Epithelial cell of esophagus (primary cell): ENCODE results near the gene SLC6A6.

Source experiments
- DNase-seq: peaks from one replicate; pipeline ENCODE4 v3.0.0; 2010; ENCODE audit warnings: low read depth
- H3K4me3 ChIP-seq: 2 replicates; pipeline ENCODE4 v1.5.1; 2011; ENCODE audit warnings: mild to moderate bottlenecking, low read length, control low read depth
- TF ChIP-seq, protein P1 (sequence below): IDR thresholded peaks from 2 replicates; pipeline ENCODE4 v1.5.1; 2011; ENCODE audit warnings: low read depth, mild to moderate bottlenecking, low read length, control low read depth, inconsistent platforms; ENCODE audit not compliant: insufficient read depth; ENCODE audit errors: missing control alignments

SLC6A6 gene

DNA sequence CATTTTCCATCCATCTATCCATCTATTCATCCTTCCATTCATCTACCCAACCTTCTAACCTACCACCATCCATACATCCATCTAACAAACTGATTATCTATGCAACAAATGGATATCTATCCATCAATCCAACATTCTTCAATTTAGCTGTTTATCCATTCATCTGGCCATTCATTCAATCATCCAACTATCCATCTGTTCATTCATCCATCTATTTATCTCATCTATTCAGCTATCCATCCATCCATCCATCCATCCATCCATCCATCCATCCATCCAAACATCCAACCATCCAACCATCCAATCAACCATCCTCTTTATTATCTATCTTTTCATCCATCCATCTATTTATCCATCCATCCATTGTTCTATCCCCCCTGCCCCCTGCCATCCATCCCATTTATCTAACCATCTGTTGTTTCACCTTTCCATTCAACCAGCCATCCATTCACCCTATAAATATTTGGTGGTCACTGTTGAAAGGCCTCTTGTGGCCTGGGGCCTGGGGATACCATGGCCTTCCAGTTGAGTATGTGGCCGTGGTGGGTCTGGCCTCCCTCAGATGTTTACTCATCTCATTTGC lies 44.7 kb downstream of the SLC6A6 start:
- no peak overlapping the region for H3K4me3 ChIP-seq
- TF ChIP-seq, protein P1, sequence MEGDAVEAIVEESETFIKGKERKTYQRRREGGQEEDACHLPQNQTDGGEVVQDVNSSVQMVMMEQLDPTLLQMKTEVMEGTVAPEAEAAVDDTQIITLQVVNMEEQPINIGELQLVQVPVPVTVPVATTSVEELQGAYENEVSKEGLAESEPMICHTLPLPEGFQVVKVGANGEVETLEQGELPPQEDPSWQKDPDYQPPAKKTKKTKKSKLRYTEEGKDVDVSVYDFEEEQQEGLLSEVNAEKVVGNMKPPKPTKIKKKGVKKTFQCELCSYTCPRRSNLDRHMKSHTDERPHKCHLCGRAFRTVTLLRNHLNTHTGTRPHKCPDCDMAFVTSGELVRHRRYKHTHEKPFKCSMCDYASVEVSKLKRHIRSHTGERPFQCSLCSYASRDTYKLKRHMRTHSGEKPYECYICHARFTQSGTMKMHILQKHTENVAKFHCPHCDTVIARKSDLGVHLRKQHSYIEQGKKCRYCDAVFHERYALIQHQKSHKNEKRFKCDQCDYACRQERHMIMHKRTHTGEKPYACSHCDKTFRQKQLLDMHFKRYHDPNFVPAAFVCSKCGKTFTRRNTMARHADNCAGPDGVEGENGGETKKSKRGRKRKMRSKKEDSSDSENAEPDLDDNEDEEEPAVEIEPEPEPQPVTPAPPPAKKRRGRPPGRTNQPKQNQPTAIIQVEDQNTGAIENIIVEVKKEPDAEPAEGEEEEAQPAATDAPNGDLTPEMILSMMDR = no peak
- no peak for DNase-seq

DNA sequence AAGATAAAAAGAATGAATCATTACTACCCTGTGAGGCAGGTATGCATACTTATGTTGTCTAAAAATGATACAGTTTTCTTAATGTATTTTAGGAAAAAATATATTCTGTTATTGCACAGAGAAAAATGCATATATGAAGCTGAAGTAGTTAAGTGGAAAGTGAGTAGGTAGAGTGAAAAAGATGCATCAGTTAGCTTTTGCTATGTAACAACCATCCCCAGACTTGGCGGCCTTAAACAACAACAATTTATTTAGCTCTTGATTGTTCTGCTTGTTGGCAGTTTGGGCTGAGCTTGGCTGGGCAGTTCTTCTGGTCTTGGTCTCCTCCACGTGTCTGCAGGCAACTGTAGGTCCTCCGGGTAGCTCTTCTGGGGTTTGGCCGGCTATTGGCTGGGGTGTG lies 45.7 kb downstream of the SLC6A6 start:
- H3K4me3 ChIP-seq = no peak overlapping the region
- TF ChIP-seq, protein P1 = no peak
- DNase-seq = no peak

DNA sequence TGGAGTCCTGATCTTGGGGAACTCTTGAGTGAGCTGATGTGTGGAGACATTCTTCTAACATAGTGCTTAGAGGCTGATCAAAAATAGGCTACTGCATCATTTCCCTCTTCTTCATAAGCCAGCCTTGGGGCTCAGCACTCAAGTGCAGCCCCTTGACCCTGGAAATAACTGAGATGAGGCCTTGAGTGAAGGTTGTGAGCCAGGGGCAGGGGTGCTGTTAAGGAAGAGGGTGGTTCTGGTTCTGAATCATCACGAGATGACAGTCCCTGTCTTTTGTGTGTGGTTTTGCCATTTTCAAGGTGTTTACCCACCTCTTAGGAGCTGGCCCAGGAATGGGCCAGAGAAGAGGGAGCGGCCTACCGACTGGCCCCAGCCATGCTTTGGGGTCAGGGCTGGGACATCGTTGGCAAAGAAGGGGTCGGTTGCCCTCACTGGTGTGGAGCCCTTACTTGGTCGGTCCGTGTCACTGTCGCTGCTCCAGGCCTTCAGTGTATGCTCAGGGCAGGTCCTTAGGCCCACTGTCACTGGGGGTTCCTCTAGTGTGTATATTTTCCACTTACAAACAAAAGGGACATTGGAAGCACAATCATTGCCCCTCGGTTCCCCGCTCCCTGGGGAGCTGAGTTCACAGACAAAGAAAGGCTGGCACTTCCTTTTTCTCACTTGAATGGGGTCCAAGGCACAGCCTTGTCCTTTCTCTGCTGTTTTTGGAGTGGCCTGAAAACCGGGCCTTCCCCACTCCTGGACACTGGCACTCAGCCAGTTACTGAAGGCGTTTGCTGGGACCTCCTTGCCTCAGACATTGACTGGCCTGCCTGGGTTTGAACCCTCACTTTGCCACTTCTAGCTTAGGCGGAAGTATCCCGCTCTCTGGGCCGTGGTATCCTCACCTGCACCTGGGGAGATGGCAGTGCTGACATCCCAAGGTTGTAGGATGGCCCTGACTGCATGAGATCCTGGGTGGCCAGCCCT lies 46.6 kb downstream of the SLC6A6 start:
- H3K4me3 ChIP-seq = no peak overlapping the region
- TF ChIP-seq, protein P1 = no peak
- DNase-seq = no peak

DNA sequence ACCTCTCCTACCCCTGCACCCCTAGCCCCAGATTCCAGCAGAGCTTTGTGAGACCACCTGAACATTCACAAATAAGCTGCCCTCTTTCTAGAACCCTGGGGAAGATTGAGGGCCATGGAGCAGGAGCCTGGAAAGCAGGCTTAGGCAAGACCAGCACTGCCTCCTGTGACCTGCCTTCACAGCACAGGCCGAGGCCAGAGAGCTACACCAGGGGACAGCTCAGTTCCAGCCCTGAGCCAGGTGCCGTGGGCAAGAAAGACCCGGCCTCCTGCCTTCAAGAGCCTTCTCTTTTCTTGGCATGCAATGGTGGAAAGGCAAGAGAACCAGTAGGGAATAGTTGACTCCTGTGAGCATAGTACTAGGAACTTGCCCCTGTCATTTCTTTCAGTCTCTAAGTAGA lies 48.1 kb downstream of the SLC6A6 start:
- H3K4me3 ChIP-seq = no peak overlapping the region
- TF ChIP-seq, protein P1 = no peak
- no peak for DNase-seq

DNA sequence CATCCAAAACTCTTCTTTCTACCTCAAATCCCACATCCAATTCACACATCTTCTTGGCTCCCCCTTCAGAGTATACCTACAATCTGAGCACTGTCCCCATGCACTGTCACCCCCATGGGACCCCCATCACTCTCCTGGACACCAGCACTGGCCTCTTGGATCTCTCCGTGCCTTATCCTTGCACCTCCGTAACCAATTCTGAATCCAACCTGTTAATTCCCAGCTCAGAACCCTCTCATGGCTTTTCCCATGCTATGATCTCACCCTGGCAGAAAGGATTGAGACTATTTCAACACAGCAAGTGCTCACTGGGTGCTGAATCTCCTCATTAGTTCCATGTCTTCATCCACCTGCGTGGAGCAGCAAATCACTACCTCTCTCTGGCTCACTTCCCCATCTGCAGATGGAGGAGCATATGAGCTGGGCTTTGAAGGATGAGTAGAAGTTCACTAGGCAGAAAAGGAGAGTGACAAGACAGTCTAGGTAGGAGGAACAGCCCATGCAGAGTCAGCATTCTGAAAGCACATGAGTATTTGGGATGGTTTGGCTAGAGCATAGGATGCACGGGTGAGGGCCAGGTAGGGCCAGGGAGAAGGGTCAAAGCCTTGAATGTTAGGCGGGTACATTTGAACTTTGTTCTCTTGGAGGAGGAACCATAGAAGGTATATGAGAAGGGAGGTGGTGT lies 48.7 kb downstream of the SLC6A6 start:
- DNase-seq = peak; percentile 36
- H3K4me3 ChIP-seq = no peak overlapping the region
- TF ChIP-seq, protein P1 = no peak

DNA sequence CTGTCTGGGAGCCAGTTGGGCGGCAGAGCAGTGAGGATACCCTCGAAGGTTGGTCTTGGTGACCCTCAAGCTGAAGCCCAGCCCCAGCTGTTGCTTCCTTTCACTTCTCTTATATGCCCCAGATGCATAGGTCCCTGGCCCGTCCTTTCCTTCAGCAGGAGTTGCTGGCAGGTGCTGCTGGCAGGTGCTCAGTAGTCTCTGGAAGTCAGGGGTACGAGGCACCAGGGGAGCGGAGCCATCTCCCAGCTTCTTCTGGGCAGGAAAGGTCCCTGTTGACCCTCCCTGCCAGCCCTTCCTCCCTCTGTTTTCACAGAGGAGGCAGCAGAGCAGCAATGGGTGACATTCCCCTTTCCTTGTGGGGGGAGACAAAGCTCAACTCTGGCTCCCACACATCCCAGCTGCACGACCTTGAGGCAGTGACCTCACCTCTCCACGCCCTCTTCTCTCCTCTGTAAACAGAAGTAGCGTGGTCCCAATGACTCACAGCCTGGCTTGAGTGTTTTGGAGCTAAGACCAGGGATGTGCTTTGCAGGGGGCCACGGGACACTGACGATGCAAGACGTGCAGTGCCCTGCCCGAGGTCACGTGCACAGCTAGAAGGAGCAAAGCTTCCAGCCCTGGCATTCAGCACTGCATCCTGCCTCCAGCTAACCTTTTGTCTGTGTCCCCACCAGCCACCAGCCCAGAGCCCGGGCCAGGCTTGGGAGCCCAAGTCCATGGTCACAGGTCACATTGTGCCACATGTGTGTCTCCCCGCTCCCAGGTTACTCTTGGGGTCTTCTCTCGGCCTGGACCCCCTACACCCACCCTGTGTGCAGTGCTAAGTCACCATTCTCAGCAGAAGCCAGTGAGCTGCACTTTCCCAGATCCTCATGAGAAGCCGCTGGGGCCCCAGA lies 49.7 kb downstream of the SLC6A6 start:
- DNase-seq = peak; percentile 63

More for the DNA sequence above, 49.7 kb downstream of the SLC6A6 start:
- no peak overlapping the region for H3K4me3 ChIP-seq
- TF ChIP-seq, protein P1 = no peak
